GM18520 (cell line): Measurements from ENCODE around the gene KIFAP3.
"Not testable (repeated sequence)": the region's sequence is repeated elsewhere in the genome, so short reads cannot be mapped to it uniquely, and the experiment has no call there.

Source experiments
- ATAC-seq: cut with Tn5 transposase; IDR thresholded peaks from one replicate; pipeline ENCODE4 v1.9.1; 2021; ENCODE audit not compliant: unreplicated experiment

The KIFAP3 gene

GRCh38 chr1:169892176-169892926 is 182.1 kb downstream of the KIFAP3 start:
- no peak for ATAC-seq

GRCh38 chr1:169891539-169891885 is 183.0 kb downstream of the KIFAP3 start:
- ATAC-seq: no peak

- ATAC-seq: no peak
Observed at GRCh38 chr1:169890761-169891538, 183.5 kb downstream of the KIFAP3 start.

- no peak for ATAC-seq
Observed at GRCh38 chr1:169889871-169890270, 184.6 kb downstream of the KIFAP3 start.

- no peak for ATAC-seq
Observed at GRCh38 chr1:169886931-169887330, 187.6 kb downstream of the KIFAP3 start.

- ATAC-seq: no peak
Observed at GRCh38 chr1:169886422-169886821, 188.1 kb downstream of the KIFAP3 start.

GRCh38 chr1:169885207-169885606 is 189.3 kb downstream of the KIFAP3 start:
- no peak for ATAC-seq

GRCh38 chr1:169884634-169885033 is 189.9 kb downstream of the KIFAP3 start:
- ATAC-seq: no peak

- no peak for ATAC-seq
Observed at GRCh38 chr1:169882039-169882511, 192.4 kb downstream of the KIFAP3 start.

GRCh38 chr1:169879034-169879840 is 195.3 kb downstream of the KIFAP3 start:
- ATAC-seq: no peak

GRCh38 chr1:169878498-169878897 is 196.0 kb downstream of the KIFAP3 start:
- no peak for ATAC-seq

- no peak for ATAC-seq
Observed at GRCh38 chr1:169877800-169878491, 196.5 kb downstream of the KIFAP3 start.

- no peak for ATAC-seq
Observed at GRCh38 chr1:169874229-169874628, 200.3 kb downstream of the KIFAP3 start.

- ATAC-seq: no peak
Observed at GRCh38 chr1:169873582-169874199, 200.8 kb downstream of the KIFAP3 start.

- ATAC-seq: no peak
Observed at GRCh38 chr1:169872906-169873305, 201.6 kb downstream of the KIFAP3 start.

- ATAC-seq: not testable (repeated sequence)
Observed at GRCh38 chr1:169871988-169872387, 202.5 kb downstream of the KIFAP3 start.
